ENCODE measurements around the gene ZNF541. TPM values are rescaled to one million over a fixed set of nuclear protein-coding genes. Genes with fewer than 3 reads are reported as not detected.

ZNF541 gene
- total and polyA plus RNA-seq, 10 of the 15 experiments (the other 5 are each of a cell fraction or from before 2014, with no cell fraction given), result 0.03 to 0.12 (median 0.07) TPM; not detected in 4

Small RNA genes lying within 50 kb of the gene (small RNA-seq; reads per million reads assigned to genes)
- not detected for gene RN7SL322P

Other genes starting within 250 kb of the ZNF541 start
Only the 7 nearest of the 12 such genes appear.
- not detected in 2 replicates for gene MEIS3, start 153.6 kb downstream of the ZNF541 start, total RNA-seq (2014; rRNA removed)
- not detected in 2 replicates for gene MEIS3, start 153.6 kb downstream of the ZNF541 start, total RNA-seq (2014; rRNA removed; fragmentation: Illumina TruSeq; extraction: Trizol)
- 0.21 TPM in 1 of 2 replicates, not detected in the other for gene MEIS3, start 153.6 kb downstream of the ZNF541 start, total RNA-seq (2021)
- 0.05 TPM in 1 of 2 replicates, not detected in the other for gene MEIS3, start 153.6 kb downstream of the ZNF541 start, polyA plus RNA-seq (2011; rRNA removed)
- gene MEIS3, start 153.6 kb downstream of the ZNF541 start, polyA plus RNA-seq (2014; fragmentation: Illumina TruSeq; extraction: Trizol), result not detected in 2 replicates
- not detected for gene MEIS3, start 153.6 kb downstream of the ZNF541 start, polyA plus RNA-seq (2014; fragmentation: Nextera tagmentation; extraction: Ambion mirVana)
- gene MEIS3, start 153.6 kb downstream of the ZNF541 start, polyA plus RNA-seq (2014; rRNA removed), result not detected in 2 replicates
- gene MEIS3, start 153.6 kb downstream of the ZNF541 start, polyA plus RNA-seq (2016; fragmentation: Nextera tagmentation; extraction: Ambion mirVana), result under 1 TPM in 1 of 2 experiments, not detected in 1; 0.23 TPM
- gene SLC8A2, start 101.3 kb downstream of the ZNF541 start, total RNA-seq (2014; rRNA removed), result not detected in 2 replicates
- not detected in 2 replicates for gene SLC8A2, start 101.3 kb downstream of the ZNF541 start, total RNA-seq (2014; rRNA removed; fragmentation: Illumina TruSeq; extraction: Trizol)
- gene SLC8A2, start 101.3 kb downstream of the ZNF541 start, total RNA-seq (2021), result not detected in 2 replicates
- not detected in 2 replicates for gene SLC8A2, start 101.3 kb downstream of the ZNF541 start, polyA plus RNA-seq (2011; rRNA removed)
- not detected in 2 replicates for gene SLC8A2, start 101.3 kb downstream of the ZNF541 start, polyA plus RNA-seq (2014; fragmentation: Illumina TruSeq; extraction: Trizol)
- not detected for gene SLC8A2, start 101.3 kb downstream of the ZNF541 start, polyA plus RNA-seq (2014; fragmentation: Nextera tagmentation; extraction: Ambion mirVana)
- not detected in 2 replicates for gene SLC8A2, start 101.3 kb downstream of the ZNF541 start, polyA plus RNA-seq (2014; rRNA removed)
- gene SLC8A2, start 101.3 kb downstream of the ZNF541 start, polyA plus RNA-seq (2016; fragmentation: Nextera tagmentation; extraction: Ambion mirVana), result not detected
- 5.4 and 5.6 TPM in 2 replicates for gene KPTN, start 88.9 kb downstream of the ZNF541 start, total RNA-seq (2014; rRNA removed)
- gene KPTN, start 88.9 kb downstream of the ZNF541 start, total RNA-seq (2014; rRNA removed; fragmentation: Illumina TruSeq; extraction: Trizol), result 3.4 and 4.2 TPM in 2 replicates
- gene KPTN, start 88.9 kb downstream of the ZNF541 start, total RNA-seq (2021), result 9.2 and 10.6 TPM in 2 replicates
- 1.9 and 5.1 TPM in 2 replicates for gene KPTN, start 88.9 kb downstream of the ZNF541 start, polyA plus RNA-seq (2011; rRNA removed)
- 6.6 and 6.7 TPM in 2 replicates for gene KPTN, start 88.9 kb downstream of the ZNF541 start, polyA plus RNA-seq (2014; fragmentation: Illumina TruSeq; extraction: Trizol)
- gene KPTN, start 88.9 kb downstream of the ZNF541 start, polyA plus RNA-seq (2014; fragmentation: Nextera tagmentation; extraction: Ambion mirVana), result 1 to 10 TPM in 1 of 2 experiments, under 1 TPM in 1; 0.60 to 2.1 TPM
- 7.4 and 8.7 TPM in 2 replicates for gene KPTN, start 88.9 kb downstream of the ZNF541 start, polyA plus RNA-seq (2014; rRNA removed)
- 10 to 100 TPM in 1 of 2 experiments, 1 to 10 TPM in 1; 10.0 to 10.1 TPM for gene KPTN, start 88.9 kb downstream of the ZNF541 start, polyA plus RNA-seq (2016; fragmentation: Nextera tagmentation; extraction: Ambion mirVana)
- 95.1 and 106 TPM in 2 replicates for gene NAPA, start 58.1 kb downstream of the ZNF541 start, total RNA-seq (2014; rRNA removed)
- gene NAPA, start 58.1 kb downstream of the ZNF541 start, total RNA-seq (2014; rRNA removed; fragmentation: Illumina TruSeq; extraction: Trizol), result 49.2 and 50.1 TPM in 2 replicates
- 95.1 and 98.1 TPM in 2 replicates for gene NAPA, start 58.1 kb downstream of the ZNF541 start, total RNA-seq (2021)
- gene NAPA, start 58.1 kb downstream of the ZNF541 start, polyA plus RNA-seq (2011; rRNA removed), result 71.9 and 121 TPM in 2 replicates
- 38.0 and 74.6 TPM in 2 replicates for gene NAPA, start 58.1 kb downstream of the ZNF541 start, polyA plus RNA-seq (2014; fragmentation: Illumina TruSeq; extraction: Trizol)
- gene NAPA, start 58.1 kb downstream of the ZNF541 start, polyA plus RNA-seq (2014; fragmentation: Nextera tagmentation; extraction: Ambion mirVana), result 10 to 100 TPM in 1 of 2 experiments, 1 to 10 TPM in 1; 8.2 to 17.4 TPM
- 138 and 149 TPM in 2 replicates for gene NAPA, start 58.1 kb downstream of the ZNF541 start, polyA plus RNA-seq (2014; rRNA removed)
- 100 to 1,000 TPM; 175 to 193 TPM for gene NAPA, start 58.1 kb downstream of the ZNF541 start, polyA plus RNA-seq (2016; fragmentation: Nextera tagmentation; extraction: Ambion mirVana)
- gene BICRA, start 36.0 kb upstream of the ZNF541 start, total RNA-seq (2014; rRNA removed), result 1.3 and 3.1 TPM in 2 replicates
- 1.4 and 1.7 TPM in 2 replicates for gene BICRA, start 36.0 kb upstream of the ZNF541 start, total RNA-seq (2014; rRNA removed; fragmentation: Illumina TruSeq; extraction: Trizol)
- 9.5 and 15.3 TPM in 2 replicates for gene BICRA, start 36.0 kb upstream of the ZNF541 start, total RNA-seq (2021)
- 0.35 and 1.0 TPM in 2 replicates for gene BICRA, start 36.0 kb upstream of the ZNF541 start, polyA plus RNA-seq (2011; rRNA removed)
- 5.0 and 7.7 TPM in 2 replicates for gene BICRA, start 36.0 kb upstream of the ZNF541 start, polyA plus RNA-seq (2014; fragmentation: Illumina TruSeq; extraction: Trizol)
- under 1 TPM; 0.11 to 0.18 TPM for gene BICRA, start 36.0 kb upstream of the ZNF541 start, polyA plus RNA-seq (2014; fragmentation: Nextera tagmentation; extraction: Ambion mirVana)
- gene BICRA, start 36.0 kb upstream of the ZNF541 start, polyA plus RNA-seq (2014; rRNA removed), result 3.8 and 5.1 TPM in 2 replicates
- gene BICRA, start 36.0 kb upstream of the ZNF541 start, polyA plus RNA-seq (2016; fragmentation: Nextera tagmentation; extraction: Ambion mirVana), result 1 to 10 TPM; 1.3 to 1.4 TPM
- not detected in 2 replicates for gene EHD2, start 140.3 kb upstream of the ZNF541 start, total RNA-seq (2014; rRNA removed)
- not detected in 2 replicates for gene EHD2, start 140.3 kb upstream of the ZNF541 start, total RNA-seq (2014; rRNA removed; fragmentation: Illumina TruSeq; extraction: Trizol)
- gene EHD2, start 140.3 kb upstream of the ZNF541 start, total RNA-seq (2021), result 0.23 and 0.27 TPM in 2 replicates
- not detected in 2 replicates for gene EHD2, start 140.3 kb upstream of the ZNF541 start, polyA plus RNA-seq (2011; rRNA removed)
- not detected in 2 replicates for gene EHD2, start 140.3 kb upstream of the ZNF541 start, polyA plus RNA-seq (2014; fragmentation: Illumina TruSeq; extraction: Trizol)
- not detected for gene EHD2, start 140.3 kb upstream of the ZNF541 start, polyA plus RNA-seq (2014; fragmentation: Nextera tagmentation; extraction: Ambion mirVana)
- gene EHD2, start 140.3 kb upstream of the ZNF541 start, polyA plus RNA-seq (2014; rRNA removed), result not detected in 2 replicates
- under 1 TPM; 0.12 to 0.24 TPM for gene EHD2, start 140.3 kb upstream of the ZNF541 start, polyA plus RNA-seq (2016; fragmentation: Nextera tagmentation; extraction: Ambion mirVana)
- 254 and 317 TPM in 2 replicates for gene NOP53, start 172.4 kb upstream of the ZNF541 start, total RNA-seq (2014; rRNA removed)
- 180 and 186 TPM in 2 replicates for gene NOP53, start 172.4 kb upstream of the ZNF541 start, total RNA-seq (2014; rRNA removed; fragmentation: Illumina TruSeq; extraction: Trizol)
- gene NOP53, start 172.4 kb upstream of the ZNF541 start, total RNA-seq (2021), result 336 and 356 TPM in 2 replicates
- 198 and 222 TPM in 2 replicates for gene NOP53, start 172.4 kb upstream of the ZNF541 start, polyA plus RNA-seq (2011; rRNA removed)
- gene NOP53, start 172.4 kb upstream of the ZNF541 start, polyA plus RNA-seq (2014; fragmentation: Illumina TruSeq; extraction: Trizol), result 69.0 and 148 TPM in 2 replicates
- 10 to 100 TPM in 1 of 2 experiments, 1 to 10 TPM in 1; 6.0 to 32.3 TPM for gene NOP53, start 172.4 kb upstream of the ZNF541 start, polyA plus RNA-seq (2014; fragmentation: Nextera tagmentation; extraction: Ambion mirVana)
- gene NOP53, start 172.4 kb upstream of the ZNF541 start, polyA plus RNA-seq (2014; rRNA removed), result 386 and 428 TPM in 2 replicates
- gene NOP53, start 172.4 kb upstream of the ZNF541 start, polyA plus RNA-seq (2016; fragmentation: Nextera tagmentation; extraction: Ambion mirVana), result 10 to 100 TPM; 71.4 to 94.2 TPM